Loucy (cell line): Measurements from ENCODE around the gene PAQR6.
A peak's percentile ranks its signal among the peaks of the same experiment; 100 is the strongest.

Experiments
- H2AFZ ChIP-seq: fragments of 200-600 bp; sonication (generic); 2 replicates; pipeline ENCODE4 v1.6.0; 2016; ENCODE audit warnings: antibody characterized with exemption, mild to moderate bottlenecking, low read length, moderate library complexity
- H3F3A ChIP-seq: fragments of 200-600 bp; 2 replicates; pipeline ENCODE4 v1.6.0; 2016; ENCODE audit warnings: antibody characterized with exemption, low read depth, mild to moderate bottlenecking
- H3K27me3 ChIP-seq: fragments of 200-600 bp; sonication (generic); 2 replicates; pipeline ENCODE4 v1.6.1; 2014; ENCODE audit warnings: low read length, mild to moderate bottlenecking; ENCODE audit not compliant: insufficient read depth, poor library complexity, severe bottlenecking
- H3K36me3 ChIP-seq: fragments of 200-600 bp; sonication (generic); 2 replicates; pipeline ENCODE4 v1.6.1; 2016; ENCODE audit warnings: low read length; ENCODE audit not compliant: insufficient read depth
- H3K4me1 ChIP-seq: fragments of 200-600 bp; sonication (generic); 2 replicates; pipeline ENCODE4 v1.5.1; 2014; ENCODE audit warnings: low read length, mild to moderate bottlenecking; ENCODE audit not compliant: insufficient read depth, poor library complexity, severe bottlenecking
- H3K4me2 ChIP-seq: fragments of 200-600 bp; sonication (generic); 2 replicates; pipeline ENCODE4 v1.6.0; 2014; ENCODE audit warnings: antibody characterized with exemption, low read length, low read depth, mild to moderate bottlenecking; ENCODE audit not compliant: poor library complexity, severe bottlenecking
- H3K4me3 ChIP-seq: fragments of 200-600 bp; sonication (generic); 2 replicates; pipeline ENCODE4 v1.5.1; 2014; ENCODE audit warnings: low read length, mild to moderate bottlenecking, mixed read lengths; ENCODE audit not compliant: poor library complexity, severe bottlenecking
- H3K79me2 ChIP-seq: fragments of 200-600 bp; sonication (generic); 2 replicates; pipeline ENCODE4 v1.6.1; 2014; ENCODE audit warnings: low read length; ENCODE audit not compliant: insufficient read depth
- H3K9ac ChIP-seq: fragments of 200-600 bp; sonication (generic); 2 replicates; pipeline ENCODE4 v1.6.0; 2014; ENCODE audit warnings: mild to moderate bottlenecking, low read depth, low read length, moderate library complexity; ENCODE audit not compliant: poor library complexity, severe bottlenecking
- H3K9me2 ChIP-seq: fragments of 200-600 bp; sonication (generic); replicated peaks from 2 replicates; pipeline ENCODE4 v1.6.1; 2016; ENCODE audit warnings: low read depth, low read length, mixed read lengths
- H3K9me3 ChIP-seq: fragments of 200-600 bp; sonication (generic); 2 replicates; pipeline ENCODE4 v1.6.1; 2014; ENCODE audit warnings: mild to moderate bottlenecking, antibody characterized with exemption, low read length, low read depth; ENCODE audit not compliant: insufficient read depth
- H4K20me1 ChIP-seq: fragments of 200-600 bp; sonication (generic); 2 replicates; pipeline ENCODE4 v1.6.0; 2014; ENCODE audit warnings: antibody characterized with exemption, low read length, mild to moderate bottlenecking; ENCODE audit not compliant: insufficient read depth, poor library complexity, severe bottlenecking
- EZH2phosphoT487 ChIP-seq: fragments of 200-600 bp; IDR thresholded peaks from 2 replicates; pipeline ENCODE4 v1.6.1; 2018; ENCODE audit warnings: antibody characterized with exemption, mild to moderate bottlenecking, moderate library complexity, borderline replicate concordance
- TF ChIP-seq, protein P1 (sequence below): fragments of 200-600 bp; sonication (generic); conservative IDR thresholded peaks from 2 replicates; pipeline ENCODE4 v1.5.1; 2014; ENCODE audit warnings: mild to moderate bottlenecking, antibody characterized with exemption, low read length

PAQR6 gene

GRCh38 chr1:156281693-156282478, 34.0 kb upstream of the PAQR6 start:
- Histone ChIP-seq H3K36me3 (peaks cover 23% of the 10 kb centered on the region), H3K9me2 (no peaks in the 10 kb centered on the region), H3K27me3 (no peaks in the 10 kb centered on the region), H3K9ac (peak overlapping the region; percentile 82), H3K4me1 (peaks cover 31% of the 10 kb centered on the region), H4K20me1 (peaks cover 36% of the 10 kb centered on the region), H3K4me2 (peak overlapping the region; percentile 97), H3F3A (no peaks in the 10 kb centered on the region), H3K79me2 (peaks cover 57% of the 10 kb centered on the region), H3K4me3 (peak overlapping the region; percentile 79), H3K9me3 (no peaks in the 10 kb centered on the region), H2AFZ (peak overlapping the region; percentile 80)
- TF ChIP-seq, protein P1, sequence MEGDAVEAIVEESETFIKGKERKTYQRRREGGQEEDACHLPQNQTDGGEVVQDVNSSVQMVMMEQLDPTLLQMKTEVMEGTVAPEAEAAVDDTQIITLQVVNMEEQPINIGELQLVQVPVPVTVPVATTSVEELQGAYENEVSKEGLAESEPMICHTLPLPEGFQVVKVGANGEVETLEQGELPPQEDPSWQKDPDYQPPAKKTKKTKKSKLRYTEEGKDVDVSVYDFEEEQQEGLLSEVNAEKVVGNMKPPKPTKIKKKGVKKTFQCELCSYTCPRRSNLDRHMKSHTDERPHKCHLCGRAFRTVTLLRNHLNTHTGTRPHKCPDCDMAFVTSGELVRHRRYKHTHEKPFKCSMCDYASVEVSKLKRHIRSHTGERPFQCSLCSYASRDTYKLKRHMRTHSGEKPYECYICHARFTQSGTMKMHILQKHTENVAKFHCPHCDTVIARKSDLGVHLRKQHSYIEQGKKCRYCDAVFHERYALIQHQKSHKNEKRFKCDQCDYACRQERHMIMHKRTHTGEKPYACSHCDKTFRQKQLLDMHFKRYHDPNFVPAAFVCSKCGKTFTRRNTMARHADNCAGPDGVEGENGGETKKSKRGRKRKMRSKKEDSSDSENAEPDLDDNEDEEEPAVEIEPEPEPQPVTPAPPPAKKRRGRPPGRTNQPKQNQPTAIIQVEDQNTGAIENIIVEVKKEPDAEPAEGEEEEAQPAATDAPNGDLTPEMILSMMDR = no peak
- no peak for TF ChIP-seq EZH2phosphoT487

- H3K9me3 ChIP-seq = no peaks in the 10 kb centered on the region
- TF ChIP-seq, protein P1 = peak; percentile 30
- TF ChIP-seq EZH2phosphoT487 = no peak
- no peak overlapping the region for H2AFZ ChIP-seq
- H3K9ac ChIP-seq = peak overlapping the region; percentile 82
- peak overlapping the region; percentile 97 for H3K4me2 ChIP-seq
- H3K9me2 ChIP-seq = no peaks in the 10 kb centered on the region
- H3K36me3 ChIP-seq = peaks cover 29% of the 10 kb centered on the region
- H3K79me2 ChIP-seq = peaks cover 57% of the 10 kb centered on the region
- H3F3A ChIP-seq = no peaks in the 10 kb centered on the region
- peaks cover 31% of the 10 kb centered on the region for H3K4me1 ChIP-seq
- no peaks in the 10 kb centered on the region for H3K27me3 ChIP-seq
- peak overlapping the region; percentile 79 for H3K4me3 ChIP-seq
- peaks cover 36% of the 10 kb centered on the region for H4K20me1 ChIP-seq
These were observed 33.4 kb upstream of the PAQR6 start for GRCh38 chr1:156281281-156281680.

DNA sequence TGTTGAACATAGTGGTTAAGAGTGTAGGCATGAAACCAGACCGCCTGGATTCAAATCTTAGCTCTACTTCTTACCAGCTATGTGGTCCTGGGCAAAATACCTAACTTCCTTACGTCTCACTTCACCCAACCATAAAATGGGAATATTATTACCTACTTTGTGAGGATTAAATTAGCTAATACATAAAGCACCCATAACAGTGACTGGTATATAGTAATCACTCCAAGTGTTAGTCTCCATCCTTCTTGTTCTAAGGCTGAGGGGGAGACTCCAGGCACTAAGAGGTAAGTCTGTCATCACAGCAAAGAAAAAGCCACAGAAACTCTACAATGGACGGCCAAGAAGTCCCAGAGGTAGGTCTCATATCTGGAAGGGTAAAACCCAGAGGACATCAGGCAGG, 32.0 kb upstream of the PAQR6 start:
- no peaks in the 10 kb centered on the region for H3K9me2 ChIP-seq
- peak overlapping the region; percentile 79 for H3K4me3 ChIP-seq
- no peak overlapping the region for H2AFZ ChIP-seq
- no peaks in the 10 kb centered on the region for H3K9me3 ChIP-seq
- TF ChIP-seq, protein P1 = no peak
- no peak for TF ChIP-seq EZH2phosphoT487
- H3F3A ChIP-seq = no peaks in the 10 kb centered on the region
- H3K36me3 ChIP-seq = peaks cover 41% of the 10 kb centered on the region
- H3K9ac ChIP-seq = peak overlapping the region; percentile 82
- peaks cover 57% of the 10 kb centered on the region for H3K79me2 ChIP-seq
- H3K4me2 ChIP-seq = peak overlapping the region; percentile 97
- H4K20me1 ChIP-seq = peaks cover 36% of the 10 kb centered on the region
- no peaks in the 10 kb centered on the region for H3K27me3 ChIP-seq
- peaks cover 31% of the 10 kb centered on the region for H3K4me1 ChIP-seq
